Lower leg skin (tissue), 4 donors: ENCODE data around the gene CHST15. TPM values are rescaled to one million over a fixed set of nuclear protein-coding genes. Genes with fewer than 3 reads are reported as not detected.

Experiments
- DNase-seq, 2 donors: peaks; one replicate each; pipeline ENCODE4 v3.0.0-alpha.2; 2019; ENCODE audit warnings: low spot score in 2 of 2
- H3K4me3 ChIP-seq: fragments of 200-600 bp; sonication (generic); 2 replicates; pipeline ENCODE4 v1.5.1; 2017; ENCODE audit warnings: mild to moderate bottlenecking, low read depth; ENCODE audit not compliant: poor library complexity, severe bottlenecking
- CTCF ChIP-seq, 3 donors: fragments of 450-650 bp; IDR thresholded peaks; one replicate each; pipeline ENCODE4 v1.5.1; 2016; ENCODE audit warnings: antibody characterized with exemption in 3 of 3, mild to moderate bottlenecking in 3 of 3, moderate library complexity in 2 of 3
- POLR2A ChIP-seq, 2 donors: fragments of 450-650 bp; IDR thresholded peaks; one replicate each; pipeline ENCODE4 v1.6.1; 2016 to 2017; ENCODE audit warnings: antibody characterized with exemption in 2 of 2, mild to moderate bottlenecking in 1 of 2, moderate library complexity in 1 of 2
- WGBS, 2 donors: methylation state at CpG; one replicate each; pipeline ENCODE4 v1.1.5; 2018; 5-methylcytosine and 5-hydroxymethylcytosine counted together
- intact Hi-C: fragments of 100-400 bp; cut with DNase I; formaldehyde crosslinking; loops from one replicate; pipeline ENCODE4 v1.15.0; 2023; ENCODE audit warnings: low total_unique reads
- total RNA-seq, 4 donors: library from RNA; depleted of rRNA; stranded (reverse); fragments of >200 nt; gene quantifications; one replicate each; pipeline ENCODE4 v1.1.0, GENCODE V29; 2016

The CHST15 gene
- total RNA-seq, 4 donors from 2014 or later: 17.6 to 29.8 (median 19.4) TPM

GRCh38 chr10:124128811-124129145, 35.4 kb upstream of the CHST15 start:
- no peak for DNase-seq
- TF ChIP-seq POLR2A (IDR thresholded peaks at IDR 0.05) (no peak), CTCF (IDR thresholded peaks at IDR 0.05) (no peak)
- H3K4me3 ChIP-seq: no peak overlapping the region
- intact Hi-C loops: no loop called here
- 89 to 91% methylated on average over 5 of the region's 5 CpGs for whole genome bisulfite sequencing, 2 donors

DNA sequence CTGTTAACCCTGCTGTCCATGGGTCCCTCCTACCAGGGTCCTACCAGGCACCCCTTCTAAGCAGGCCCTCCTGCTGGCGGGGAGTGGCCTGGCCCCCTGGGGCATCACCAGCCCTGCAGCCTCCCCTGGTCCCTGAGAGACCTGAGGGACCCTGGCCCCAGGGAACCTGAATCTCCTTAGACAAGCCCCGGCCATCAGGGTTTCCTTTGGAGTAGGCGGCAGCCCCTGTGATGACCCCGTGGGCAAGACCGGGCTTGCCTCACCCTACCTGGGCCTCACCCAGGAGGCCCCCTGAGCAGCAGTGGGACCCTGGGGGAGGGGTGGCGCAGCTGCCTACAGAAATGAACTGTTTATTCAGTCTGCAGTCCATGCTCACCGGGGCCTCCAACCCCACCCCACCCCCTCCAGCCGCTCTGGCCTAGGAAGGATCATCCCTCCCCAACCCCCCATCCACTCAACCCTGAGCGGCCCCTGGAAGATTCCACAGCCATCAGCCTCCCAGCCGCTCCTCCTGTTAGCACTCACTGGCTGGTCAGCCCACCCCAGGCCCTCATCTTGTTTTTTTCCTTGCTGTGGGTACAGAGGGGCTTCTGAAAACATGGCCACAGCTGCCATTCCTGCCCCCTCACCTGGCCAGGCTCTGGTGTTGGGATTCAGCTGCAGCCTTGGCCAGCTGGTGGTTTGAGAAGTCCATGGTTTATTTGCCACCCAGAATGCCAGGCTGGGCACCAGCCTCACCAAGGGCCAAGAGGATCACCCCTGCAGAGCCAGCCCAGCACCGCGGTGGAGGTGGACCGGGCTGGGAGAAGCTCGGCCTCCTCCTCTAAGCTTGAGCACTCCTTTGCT, 34.8 kb upstream of the CHST15 start:
- intact Hi-C loops: no loop called here
- TF ChIP-seq CTCF (IDR thresholded peaks at IDR 0.05) (no peak), POLR2A (IDR thresholded peaks at IDR 0.05) (no peak)
- WGBS, 2 donors: 82 to 88% methylated on average over 10 to 13 of the region's 14 CpGs
- DNase-seq: no peak
- no peak overlapping the region for H3K4me3 ChIP-seq

GRCh38 chr10:124127563-124127962, 34.2 kb upstream of the CHST15 start:
- TF ChIP-seq CTCF (IDR thresholded peaks at IDR 0.05) (no peak), POLR2A (IDR thresholded peaks at IDR 0.05) (no peak)
- WGBS, 2 donors: 89 to 92% methylated on average over 9 of the region's 9 CpGs
- intact Hi-C loops: no loop called here
- no peak for DNase-seq
- no peak overlapping the region for H3K4me3 ChIP-seq

GRCh38 chr10:124126983-124127385, 33.6 kb upstream of the CHST15 start:
- no peak overlapping the region for H3K4me3 ChIP-seq
- intact Hi-C loops: no loop called here
- TF ChIP-seq CTCF (IDR thresholded peaks at IDR 0.05) (no peak), POLR2A (IDR thresholded peaks at IDR 0.05) (no peak)
- DNase-seq: no peak
- WGBS, 2 donors: 95 to 96% methylated on average over 9 of the region's 9 CpGs

DNA sequence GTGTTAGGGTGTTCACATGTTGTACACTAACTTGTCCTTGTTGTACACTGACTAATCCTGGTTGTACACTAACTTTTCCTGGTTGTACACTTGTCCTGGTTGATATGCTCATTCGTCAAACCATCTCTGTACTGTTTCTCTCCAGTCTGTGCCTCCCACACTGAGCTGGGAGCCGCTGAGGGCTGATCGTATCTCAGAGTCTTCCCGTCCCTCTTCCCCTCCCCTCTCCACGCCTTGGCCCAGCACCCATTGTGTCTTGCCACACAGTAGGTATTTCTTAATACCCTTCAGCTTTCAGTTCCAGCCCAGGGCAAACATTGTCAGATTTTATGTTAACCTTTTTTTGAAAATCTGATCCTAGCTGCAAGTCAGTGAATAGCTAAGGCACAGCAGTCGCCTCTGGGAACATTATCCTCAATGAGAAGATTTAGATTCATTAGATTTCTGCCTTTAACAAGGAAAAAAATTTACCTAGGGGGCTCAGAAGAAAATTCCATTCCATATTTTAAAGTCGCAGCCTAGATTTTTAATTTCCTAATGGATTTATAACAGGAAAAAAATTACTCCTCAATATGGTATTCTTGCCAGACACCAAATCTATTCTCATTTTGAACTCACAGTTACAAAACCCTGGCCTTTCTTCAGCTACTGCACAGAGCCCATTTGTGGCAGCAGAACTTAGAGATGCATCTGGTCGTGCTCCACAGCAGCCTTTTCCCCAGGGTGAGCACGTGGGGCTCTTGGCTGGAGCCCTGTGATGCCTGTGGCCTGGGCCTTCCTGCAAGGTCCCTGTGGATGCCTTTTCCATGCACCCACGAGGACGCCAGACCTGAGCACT, 33.0 kb upstream of the CHST15 start:
- DNase-seq: no peak
- WGBS, 2 donors: 65 to 71% methylated on average over 11 of the region's 11 CpGs
- TF ChIP-seq POLR2A (IDR thresholded peaks at IDR 0.05) (no peak), CTCF (IDR thresholded peaks at IDR 0.05) (no peak)
- H3K4me3 ChIP-seq: no peak overlapping the region
- intact Hi-C loops: no loop called here
